Measurements from ENCODE around the gene MYO1B. TPM values are rescaled to one million over a fixed set of nuclear protein-coding genes. Genes with fewer than 3 reads are reported as not detected.

The MYO1B gene
- total RNA-seq, 2 donors from 2014 or later: 74.7 to 79.4 TPM

GRCh38 chr2:191303140-191304005, 58.2 kb downstream of the MYO1B start:
- ATAC-seq (ENCODE audit: insufficient number of reproducible peaks, low FRiP score, low read depth) (no peak), DNase-seq (ENCODE audit: low spot score) (no peak)
- H3K9me3 ChIP-seq: no peaks in the 10 kb centered on the region
- no peaks in the 10 kb centered on the region for H3K36me3 ChIP-seq
- no peaks in the 10 kb centered on the region for H3K27me3 ChIP-seq (replicated peaks; ENCODE audit: insufficient read depth)
- no peak for TF ChIP-seq CTCF (IDR thresholded peaks at IDR 0.05)
- H3K4me1 ChIP-seq (ENCODE audit: control insufficient read depth in 1 of 2, low read depth in 2 of 2): peaks cover 4 to 44% of the 10 kb centered on the region in 2 donors
- H3K27ac ChIP-seq: no peak overlapping the region
- H3K4me3 ChIP-seq: no peak overlapping the region

GRCh38 chr2:191304939-191305875, 60.0 kb downstream of the MYO1B start:
- no peak for DNase-seq (ENCODE audit: low spot score)
- Histone ChIP-seq H3K36me3 (no peaks in the 10 kb centered on the region), H3K9me3 (no peaks in the 10 kb centered on the region), H3K4me1 (ENCODE audit: control insufficient read depth in 1 of 2, low read depth in 2 of 2) (peaks cover 3 to 34% of the 10 kb centered on the region in 2 donors), H3K27ac (peak overlapping the region; percentile 48 to 70), H3K4me3 (peak overlapping the region; percentile 39), H3K27me3 (replicated peaks; ENCODE audit: insufficient read depth) (no peaks in the 10 kb centered on the region)
- ATAC-seq (ENCODE audit: insufficient number of reproducible peaks, low FRiP score, low read depth): peak; percentile 17
- TF ChIP-seq CTCF (IDR thresholded peaks at IDR 0.05): no peak

GRCh38 chr2:191308026-191308425, 62.8 kb downstream of the MYO1B start:
- Histone ChIP-seq H3K27ac (no peak overlapping the region), H3K4me3 (no peak overlapping the region), H3K9me3 (no peaks in the 10 kb centered on the region), H3K36me3 (no peaks in the 10 kb centered on the region), H3K27me3 (replicated peaks; ENCODE audit: insufficient read depth) (no peaks in the 10 kb centered on the region), H3K4me1 (ENCODE audit: control insufficient read depth in 1 of 2, low read depth in 2 of 2) (peaks cover 3 to 34% of the 10 kb centered on the region in 2 donors)
- DNase-seq (ENCODE audit: low spot score) (no peak), ATAC-seq (ENCODE audit: insufficient number of reproducible peaks, low FRiP score, low read depth) (no peak)
- TF ChIP-seq CTCF (IDR thresholded peaks at IDR 0.05): no peak

GRCh38 chr2:191311156-191311555, 66.0 kb downstream of the MYO1B start:
- TF ChIP-seq CTCF (IDR thresholded peaks at IDR 0.05): no peak
- no peaks in the 10 kb centered on the region for H3K9me3 ChIP-seq
- H3K27me3 ChIP-seq (replicated peaks; ENCODE audit: insufficient read depth): no peaks in the 10 kb centered on the region
- no peak overlapping the region for H3K4me3 ChIP-seq
- no peak for ATAC-seq (ENCODE audit: insufficient number of reproducible peaks, low FRiP score, low read depth)
- no peak for DNase-seq (ENCODE audit: low spot score)
- H3K4me1 ChIP-seq (ENCODE audit: control insufficient read depth in 1 of 2, low read depth in 2 of 2): peaks cover 0 to 5% of the 10 kb centered on the region in 2 donors
- H3K36me3 ChIP-seq: no peaks in the 10 kb centered on the region
- H3K27ac ChIP-seq: no peak overlapping the region

- ATAC-seq (ENCODE audit: insufficient number of reproducible peaks, low FRiP score, low read depth) (no peak), DNase-seq (ENCODE audit: low spot score) (no peak)
- H3K9me3 ChIP-seq: no peaks in the 10 kb centered on the region
- no peaks in the 10 kb centered on the region for H3K36me3 ChIP-seq
- peaks cover 0 to under 1% of the 10 kb centered on the region in 2 donors for H3K4me1 ChIP-seq (ENCODE audit: control insufficient read depth in 1 of 2, low read depth in 2 of 2)
- no peak overlapping the region for H3K4me3 ChIP-seq
- H3K27ac ChIP-seq: no peak overlapping the region
- H3K27me3 ChIP-seq (replicated peaks; ENCODE audit: insufficient read depth): no peaks in the 10 kb centered on the region
- TF ChIP-seq CTCF (IDR thresholded peaks at IDR 0.05): no peak
Measured at GRCh38 chr2:191311627-191312026, 66.4 kb downstream of the MYO1B start.

All from thoracic aorta (tissue), 2 donors.